GM10266 (cell line): ENCODE measurements around the gene CNNM4.

Experiments used
- DNase-seq: peaks from one replicate; pipeline ENCODE4 v3.0.0; 2012; ENCODE audit errors: extremely low spot score
- TF ChIP-seq, protein P1 (sequence below): IDR thresholded peaks from 2 replicates; pipeline ENCODE4 v1.5.1; 2012; ENCODE audit warnings: mild to moderate bottlenecking, low read depth; ENCODE audit not compliant: control insufficient read depth, insufficient read depth; ENCODE audit errors: missing control alignments

The CNNM4 gene

DNA sequence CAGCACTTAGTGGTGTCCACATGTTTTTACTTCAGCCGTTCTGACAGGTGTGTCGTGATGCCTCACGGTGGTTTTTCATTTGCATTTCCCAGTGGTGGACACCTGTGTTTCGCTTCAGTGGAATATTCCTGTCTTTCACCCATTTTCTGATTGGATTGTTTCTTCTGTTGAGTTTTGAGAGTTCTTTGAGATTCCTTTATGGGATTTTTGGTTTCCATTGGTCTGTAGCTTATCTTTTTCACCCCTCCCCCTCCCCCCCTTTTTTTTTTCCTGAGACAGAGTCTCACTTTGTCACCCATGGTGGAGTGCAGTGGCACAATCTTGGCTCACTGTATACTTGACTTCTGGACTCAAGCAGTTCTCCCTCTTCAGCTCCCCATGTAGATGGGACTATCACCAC lies 75.1 kb downstream of the CNNM4 start:
- no peak for DNase-seq
- TF ChIP-seq, protein P1, sequence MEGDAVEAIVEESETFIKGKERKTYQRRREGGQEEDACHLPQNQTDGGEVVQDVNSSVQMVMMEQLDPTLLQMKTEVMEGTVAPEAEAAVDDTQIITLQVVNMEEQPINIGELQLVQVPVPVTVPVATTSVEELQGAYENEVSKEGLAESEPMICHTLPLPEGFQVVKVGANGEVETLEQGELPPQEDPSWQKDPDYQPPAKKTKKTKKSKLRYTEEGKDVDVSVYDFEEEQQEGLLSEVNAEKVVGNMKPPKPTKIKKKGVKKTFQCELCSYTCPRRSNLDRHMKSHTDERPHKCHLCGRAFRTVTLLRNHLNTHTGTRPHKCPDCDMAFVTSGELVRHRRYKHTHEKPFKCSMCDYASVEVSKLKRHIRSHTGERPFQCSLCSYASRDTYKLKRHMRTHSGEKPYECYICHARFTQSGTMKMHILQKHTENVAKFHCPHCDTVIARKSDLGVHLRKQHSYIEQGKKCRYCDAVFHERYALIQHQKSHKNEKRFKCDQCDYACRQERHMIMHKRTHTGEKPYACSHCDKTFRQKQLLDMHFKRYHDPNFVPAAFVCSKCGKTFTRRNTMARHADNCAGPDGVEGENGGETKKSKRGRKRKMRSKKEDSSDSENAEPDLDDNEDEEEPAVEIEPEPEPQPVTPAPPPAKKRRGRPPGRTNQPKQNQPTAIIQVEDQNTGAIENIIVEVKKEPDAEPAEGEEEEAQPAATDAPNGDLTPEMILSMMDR, result no peak

DNA sequence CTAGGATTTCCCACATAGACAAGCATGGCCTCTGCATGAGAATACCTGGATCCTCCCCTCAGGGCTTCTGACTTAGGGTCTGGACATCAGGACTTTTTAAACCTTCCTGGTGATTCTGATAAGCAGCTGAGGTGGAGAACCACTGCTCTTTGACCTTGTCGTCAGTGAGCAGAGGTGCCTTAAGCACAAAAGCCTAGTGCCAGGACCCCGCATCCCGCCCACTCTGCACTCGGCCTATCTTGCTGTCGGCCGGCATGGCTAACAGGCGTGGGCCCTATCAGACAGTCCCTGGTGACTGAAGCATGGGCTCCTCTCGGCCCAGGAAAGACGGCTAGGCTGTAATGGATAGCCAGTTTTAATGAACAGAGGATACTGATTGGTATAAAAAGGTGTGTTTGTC lies 76.9 kb downstream of the CNNM4 start:
- TF ChIP-seq, protein P1, result no peak
- no peak for DNase-seq

DNA sequence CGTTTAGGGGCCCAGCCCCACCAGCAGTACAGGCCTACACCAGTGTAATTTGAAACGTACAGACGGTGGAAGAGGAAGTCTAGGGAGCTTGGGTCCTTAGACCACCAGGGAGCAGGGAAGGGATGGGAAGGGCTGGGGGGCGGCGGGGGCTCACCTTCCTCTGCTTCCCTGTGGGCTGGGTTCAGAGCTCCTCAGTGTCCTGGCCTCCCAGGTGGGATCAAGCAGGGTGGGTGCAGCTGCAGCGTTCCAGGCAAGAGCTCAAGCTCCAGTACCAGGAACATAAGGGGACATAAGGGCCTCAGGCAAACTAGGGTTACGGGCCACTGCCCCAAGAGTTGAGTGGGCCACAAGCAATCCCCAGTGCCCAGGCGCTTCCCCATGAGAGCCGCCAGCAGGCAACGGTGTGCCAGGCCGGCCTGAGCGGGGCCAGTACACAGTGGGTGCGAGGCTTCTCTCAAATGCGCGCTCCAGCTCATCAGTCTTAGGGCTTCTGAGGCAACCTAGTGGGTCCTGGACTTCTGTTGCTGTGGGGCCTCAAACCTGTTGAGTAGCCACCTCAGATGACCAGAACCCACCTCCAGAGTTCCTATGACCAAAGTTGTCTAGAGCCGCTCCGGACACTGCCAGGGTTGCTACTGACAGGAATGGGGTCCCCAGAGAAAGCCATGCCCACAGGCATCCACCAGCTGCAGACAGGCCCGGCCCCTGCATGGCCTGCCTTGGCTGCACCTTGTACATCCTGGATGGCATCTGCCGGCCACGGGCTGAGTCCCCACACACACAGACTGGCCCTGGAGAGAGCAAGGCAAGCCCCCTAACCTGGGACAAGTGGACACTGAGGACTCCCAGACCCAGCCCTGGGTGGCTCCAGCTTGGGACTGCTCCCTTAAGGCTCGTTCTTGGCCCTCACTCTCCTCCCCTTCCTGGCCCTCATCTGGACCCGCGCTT lies 77.9 kb downstream of the CNNM4 start:
- TF ChIP-seq, protein P1, result no peak
- no peak for DNase-seq

DNA sequence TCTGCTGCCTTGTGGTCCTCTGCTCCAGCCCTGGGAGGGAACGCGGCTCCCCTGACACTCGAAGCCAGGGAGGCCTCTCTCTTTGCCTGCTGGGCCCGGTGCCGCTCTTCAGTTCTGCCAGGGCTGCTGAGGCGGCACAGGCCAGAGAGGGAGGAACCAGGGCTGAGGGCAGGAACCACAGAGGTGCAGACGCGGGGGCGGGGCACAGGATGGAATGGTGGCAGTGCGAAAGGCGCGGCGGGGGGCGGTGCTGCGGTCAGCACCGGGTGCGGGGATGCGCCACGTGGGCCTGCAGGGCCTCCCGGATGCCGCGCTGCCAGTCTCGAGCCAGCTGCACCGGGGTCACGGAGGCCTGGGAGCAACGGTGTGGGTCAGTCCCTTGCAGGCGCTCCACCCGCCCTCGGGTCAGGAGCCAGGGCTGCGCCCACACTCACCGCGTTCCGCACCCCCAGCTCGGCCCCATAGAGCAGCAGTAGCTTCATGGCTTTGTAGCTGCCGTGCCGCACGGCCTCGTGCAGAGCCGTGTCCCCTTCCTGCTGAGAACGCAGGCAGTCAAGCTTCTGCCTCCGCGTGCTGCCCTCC lies 78.7 kb downstream of the CNNM4 start:
- DNase-seq, result no peak
- TF ChIP-seq, protein P1, result no peak

DNA sequence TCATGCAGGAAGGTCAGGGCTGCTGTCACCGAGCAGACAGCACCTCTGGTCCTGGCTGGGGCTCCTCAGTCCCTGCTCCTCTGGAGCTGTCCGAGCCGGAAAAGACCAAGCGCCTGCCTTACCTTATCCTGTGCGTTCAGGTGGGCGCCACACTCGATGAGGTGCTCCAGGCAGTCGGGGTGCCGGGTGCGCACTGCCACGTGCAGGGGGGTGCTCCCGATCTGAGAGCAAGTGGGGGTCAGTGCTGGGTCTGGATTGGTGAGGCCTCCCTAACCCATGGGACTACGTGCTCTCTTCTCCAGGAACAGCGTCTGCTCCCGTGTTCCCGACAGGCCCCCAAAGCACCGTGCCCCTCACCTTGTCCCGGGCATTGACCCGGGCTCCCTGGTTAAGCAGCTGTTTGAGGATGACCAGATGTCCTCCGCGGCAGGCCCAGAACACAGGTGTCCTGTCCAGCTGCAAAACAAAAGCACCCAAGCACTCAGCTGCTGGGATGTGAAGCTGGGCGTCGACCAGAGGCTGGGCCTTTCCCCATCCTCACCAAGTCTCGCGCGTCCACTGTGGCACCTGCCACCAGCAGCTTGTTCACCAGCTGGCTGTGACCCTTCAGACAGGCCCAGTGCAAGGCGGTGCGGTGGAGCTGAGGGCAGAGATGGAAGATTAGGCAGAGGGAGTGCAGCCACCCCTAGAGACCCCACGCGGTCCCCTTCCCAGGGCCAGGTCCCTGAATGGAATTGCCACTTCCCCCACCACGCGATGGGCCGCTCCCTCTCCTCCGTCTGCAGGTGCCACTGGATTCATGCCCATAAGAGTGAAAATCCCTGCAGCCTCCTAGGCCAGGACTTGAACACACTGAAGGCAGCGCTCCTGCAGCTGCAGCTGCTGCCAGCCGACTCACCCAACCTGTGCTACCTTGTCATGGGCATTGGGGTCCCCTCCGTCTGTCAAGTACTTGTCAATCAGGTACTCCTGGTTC lies 79.5 kb downstream of the CNNM4 start:
- TF ChIP-seq, protein P1, result no peak
- no peak for DNase-seq

DNA sequence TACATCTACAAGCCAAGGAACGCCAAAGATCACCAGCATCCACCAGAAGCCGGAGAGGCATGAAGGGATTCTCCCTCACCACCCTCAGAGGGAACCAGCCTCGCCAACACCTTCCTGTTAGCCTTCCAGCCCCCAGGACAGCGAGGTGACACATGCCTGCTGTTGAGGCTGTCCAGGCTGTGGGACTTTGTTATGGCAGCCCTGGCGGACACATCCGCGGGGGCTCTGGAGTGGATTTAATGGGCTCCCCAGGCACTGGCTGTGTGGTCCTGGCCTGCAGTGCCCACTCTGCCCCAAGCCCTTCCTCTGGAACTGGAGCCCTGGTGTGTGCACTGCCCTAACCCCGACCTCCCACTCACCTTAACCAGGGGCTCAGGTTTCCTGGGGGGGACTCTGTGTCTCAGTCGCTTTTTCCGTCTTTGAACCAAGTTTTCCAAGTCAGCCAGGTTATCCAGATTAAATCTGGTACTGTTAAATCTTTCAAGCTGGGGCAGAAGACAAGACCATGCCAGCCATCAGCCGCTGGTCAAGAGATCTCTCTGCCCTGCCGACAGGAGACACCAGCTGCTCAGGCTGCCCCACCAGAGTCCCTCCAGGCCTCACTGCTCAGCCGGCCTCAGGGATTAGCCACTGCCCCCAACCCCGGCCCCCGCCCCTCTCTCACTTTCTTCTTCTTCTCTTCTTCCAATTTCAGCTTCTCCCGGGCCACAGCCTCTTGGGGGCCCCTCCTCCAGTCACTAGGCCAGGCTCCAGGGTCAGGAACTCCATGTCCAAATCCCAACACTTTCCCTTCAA lies 81.2 kb downstream of the CNNM4 start:
- no peak for DNase-seq
- TF ChIP-seq, protein P1, result no peak
